ENCODE results near the gene EML6.

DNA sequence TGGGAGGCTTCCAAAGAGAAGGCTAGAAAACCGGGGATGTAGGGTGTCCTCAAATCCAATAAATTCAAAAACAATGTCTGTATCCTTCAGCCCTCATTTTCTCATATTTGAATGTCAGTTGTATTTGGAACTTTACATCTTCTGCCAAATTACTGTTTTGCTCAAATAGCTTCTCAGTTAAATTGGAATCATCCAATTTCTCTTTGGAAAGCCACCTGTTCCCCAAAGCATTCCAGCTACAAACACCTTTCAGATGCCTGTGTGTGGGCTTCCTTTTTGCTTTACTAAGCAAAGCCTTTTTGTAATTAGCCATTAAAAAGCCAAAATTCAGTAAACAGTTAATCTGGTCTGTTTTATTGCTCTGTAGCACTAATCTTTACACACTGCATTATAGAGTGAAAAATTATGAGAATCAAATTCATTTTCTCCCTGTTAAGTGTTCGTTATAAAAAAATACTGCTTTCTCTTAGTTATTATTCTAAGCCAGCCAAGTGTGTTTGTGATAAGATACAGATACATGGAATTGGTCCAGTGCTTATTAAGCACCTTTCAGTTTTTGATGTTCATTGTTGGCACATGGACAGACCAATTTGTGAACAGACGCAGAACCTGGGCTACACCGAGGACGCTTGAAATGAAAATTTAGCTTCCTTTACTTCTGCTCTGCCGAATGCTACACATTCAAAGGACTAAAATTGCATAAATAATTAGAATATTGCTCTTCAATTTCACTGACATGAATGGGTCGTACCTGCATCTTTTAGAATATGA is 175.2 kb downstream of the EML6 start:
- no peak for TF ChIP-seq POLR2A (IDR thresholded peaks at IDR 0.05)
- TF ChIP-seq, protein P1, sequence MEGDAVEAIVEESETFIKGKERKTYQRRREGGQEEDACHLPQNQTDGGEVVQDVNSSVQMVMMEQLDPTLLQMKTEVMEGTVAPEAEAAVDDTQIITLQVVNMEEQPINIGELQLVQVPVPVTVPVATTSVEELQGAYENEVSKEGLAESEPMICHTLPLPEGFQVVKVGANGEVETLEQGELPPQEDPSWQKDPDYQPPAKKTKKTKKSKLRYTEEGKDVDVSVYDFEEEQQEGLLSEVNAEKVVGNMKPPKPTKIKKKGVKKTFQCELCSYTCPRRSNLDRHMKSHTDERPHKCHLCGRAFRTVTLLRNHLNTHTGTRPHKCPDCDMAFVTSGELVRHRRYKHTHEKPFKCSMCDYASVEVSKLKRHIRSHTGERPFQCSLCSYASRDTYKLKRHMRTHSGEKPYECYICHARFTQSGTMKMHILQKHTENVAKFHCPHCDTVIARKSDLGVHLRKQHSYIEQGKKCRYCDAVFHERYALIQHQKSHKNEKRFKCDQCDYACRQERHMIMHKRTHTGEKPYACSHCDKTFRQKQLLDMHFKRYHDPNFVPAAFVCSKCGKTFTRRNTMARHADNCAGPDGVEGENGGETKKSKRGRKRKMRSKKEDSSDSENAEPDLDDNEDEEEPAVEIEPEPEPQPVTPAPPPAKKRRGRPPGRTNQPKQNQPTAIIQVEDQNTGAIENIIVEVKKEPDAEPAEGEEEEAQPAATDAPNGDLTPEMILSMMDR (IDR thresholded peaks at IDR 0.05) = no peak
- TF ChIP-seq POLR2AphosphoS5 (IDR thresholded peaks at IDR 0.05) = no peak
